GM10847 (cell line): ENCODE results near the gene GALM.
A peak's percentile ranks its signal among the peaks of the same experiment; 100 is the strongest.

Experiments
- POLR2A ChIP-seq: IDR thresholded peaks from 2 replicates; pipeline ENCODE4 v1.6.1; 2011; ENCODE audit not compliant: insufficient read length; ENCODE audit errors: extremely low read depth

The GALM gene

GRCh38 chr2:38742797-38743559 is 77.1 kb downstream of the GALM start:
- no peak for TF ChIP-seq POLR2A

GRCh38 chr2:38743672-38744398 is 77.9 kb downstream of the GALM start:
- no peak for TF ChIP-seq POLR2A

GRCh38 chr2:38744399-38744780 is 78.5 kb downstream of the GALM start:
- TF ChIP-seq POLR2A, result no peak

GRCh38 chr2:38745267-38745666 is 79.4 kb downstream of the GALM start:
- no peak for TF ChIP-seq POLR2A

- TF ChIP-seq POLR2A, result no peak
These were observed 81.1 kb downstream of the GALM start for GRCh38 chr2:38747007-38747424.

GRCh38 chr2:38747819-38748218 is 81.9 kb downstream of the GALM start:
- no peak for TF ChIP-seq POLR2A

GRCh38 chr2:38748391-38748790 is 82.5 kb downstream of the GALM start:
- TF ChIP-seq POLR2A, result no peak

GRCh38 chr2:38748943-38749804 is 83.3 kb downstream of the GALM start:
- no peak for TF ChIP-seq POLR2A

- peak; percentile 37 for TF ChIP-seq POLR2A
These were observed 84.3 kb downstream of the GALM start for GRCh38 chr2:38750011-38750890.

GRCh38 chr2:38750891-38751595 is 85.1 kb downstream of the GALM start, which contains the start of gene SRSF7:
SRSF7 (minus strand) TSS chr2:38751361; CDS start chr2:38751256, 105 bp downstream.
- TF ChIP-seq POLR2A, result peak; percentile 100

GRCh38 chr2:38751596-38752410 is 85.9 kb downstream of the GALM start:
- no peak for TF ChIP-seq POLR2A

- no peak for TF ChIP-seq POLR2A
These were observed 88.1 kb downstream of the GALM start for GRCh38 chr2:38754049-38754448.

GRCh38 chr2:38754506-38754905 is 88.6 kb downstream of the GALM start:
- TF ChIP-seq POLR2A, result no peak
